ENCODE results near the gene EYA4. TPM values are rescaled to one million over a fixed set of nuclear protein-coding genes. Genes with fewer than 3 reads are reported as not detected.

Gene EYA4
- total RNA-seq, 2 experiments from 2014 or later, result not detected

- CTCF ChIA-PET, result no interaction called here
- POLR2A ChIA-PET, result no interaction called here
- Mint-ChIP-seq H3K9me3 (no peaks in the 10 kb centered on the region), H3K27ac (no peak overlapping the region), H3K36me3 (no peaks in the 10 kb centered on the region), H3K4me1 (ENCODE audit: low read depth) (peaks cover 7% of the 10 kb centered on the region), H3K4me3 (no peak overlapping the region), H3K27me3 (peaks cover 34% of the 10 kb centered on the region)
- DNase-seq, result no peak
- intact Hi-C loops (cut with micrococcal nuclease), result no loop called here
These were observed 4.3 kb downstream of the EYA4 start for GRCh38 chr6:133245422-133245903.

GRCh38 chr6:133247581-133247980, 6.4 kb downstream of the EYA4 start:
- no peak overlapping the region for H3K27ac Mint-ChIP-seq
- POLR2A ChIA-PET, result no interaction called here
- DNase-seq, result no peak
- H3K27me3 Mint-ChIP-seq, result peaks cover 21% of the 10 kb centered on the region
- intact Hi-C loops (cut with micrococcal nuclease), result no loop called here
- peaks cover 5% of the 10 kb centered on the region for H3K4me1 Mint-ChIP-seq (ENCODE audit: low read depth)
- no peaks in the 10 kb centered on the region for H3K9me3 Mint-ChIP-seq
- CTCF ChIA-PET, result no interaction called here
- no peaks in the 10 kb centered on the region for H3K36me3 Mint-ChIP-seq
- no peak overlapping the region for H3K4me3 Mint-ChIP-seq

- H3K9me3 Mint-ChIP-seq, result no peaks in the 10 kb centered on the region
- H3K27me3 Mint-ChIP-seq, result peaks cover 12% of the 10 kb centered on the region
- H3K36me3 Mint-ChIP-seq, result no peaks in the 10 kb centered on the region
- intact Hi-C loops (cut with micrococcal nuclease), result no loop called here
- H3K4me3 Mint-ChIP-seq, result no peak overlapping the region
- ChIA-PET POLR2A (no interaction called here), CTCF (no interaction called here)
- H3K4me1 Mint-ChIP-seq (ENCODE audit: low read depth), result no peaks in the 10 kb centered on the region
- H3K27ac Mint-ChIP-seq, result no peak overlapping the region
- DNase-seq, result no peak
These were observed 7.3 kb downstream of the EYA4 start for GRCh38 chr6:133248241-133249001.

- Mint-ChIP-seq H3K36me3 (no peaks in the 10 kb centered on the region), H3K27ac (no peak overlapping the region), H3K4me3 (no peak overlapping the region), H3K4me1 (ENCODE audit: low read depth) (no peaks in the 10 kb centered on the region), H3K9me3 (no peaks in the 10 kb centered on the region), H3K27me3 (peaks cover 7% of the 10 kb centered on the region)
- POLR2A ChIA-PET, result no interaction called here
- intact Hi-C loops (cut with micrococcal nuclease), result no loop called here
- no peak for DNase-seq
- CTCF ChIA-PET, result no interaction called here
These were observed 10.5 kb downstream of the EYA4 start for GRCh38 chr6:133251688-133252087.

- POLR2A ChIA-PET, result no interaction called here
These were observed 13.5 kb downstream of the EYA4 start for GRCh38 chr6:133254552-133255228.

GRCh38 chr6:133257545-133258105, 16.5 kb downstream of the EYA4 start:
- Mint-ChIP-seq H3K36me3 (no peaks in the 10 kb centered on the region), H3K4me3 (no peak overlapping the region), H3K4me1 (ENCODE audit: low read depth) (no peaks in the 10 kb centered on the region), H3K9me3 (no peaks in the 10 kb centered on the region), H3K27ac (no peak overlapping the region), H3K27me3 (no peaks in the 10 kb centered on the region)
- ChIA-PET POLR2A (no interaction called here), CTCF (no interaction called here)
- DNase-seq, result no peak
- intact Hi-C loops (cut with micrococcal nuclease), result no loop called here

More at GRCh38 chr6:133254552-133255228, 13.5 kb downstream of the EYA4 start:
- intact Hi-C loops (cut with micrococcal nuclease), result no loop called here
- no peaks in the 10 kb centered on the region for H3K9me3 Mint-ChIP-seq
- H3K36me3 Mint-ChIP-seq, result no peaks in the 10 kb centered on the region
- no peak overlapping the region for H3K4me3 Mint-ChIP-seq
- H3K27ac Mint-ChIP-seq, result no peak overlapping the region
- CTCF ChIA-PET, result no interaction called here
- no peak for DNase-seq
- no peaks in the 10 kb centered on the region for H3K4me1 Mint-ChIP-seq (ENCODE audit: low read depth)
- no peaks in the 10 kb centered on the region for H3K27me3 Mint-ChIP-seq

- no peak overlapping the region for H3K27ac Mint-ChIP-seq
- no peaks in the 10 kb centered on the region for H3K9me3 Mint-ChIP-seq
- DNase-seq, result no peak
- ChIA-PET CTCF (no interaction called here), POLR2A (no interaction called here)
- H3K36me3 Mint-ChIP-seq, result no peaks in the 10 kb centered on the region
- H3K27me3 Mint-ChIP-seq, result no peaks in the 10 kb centered on the region
- no peaks in the 10 kb centered on the region for H3K4me1 Mint-ChIP-seq (ENCODE audit: low read depth)
- H3K4me3 Mint-ChIP-seq, result no peak overlapping the region
- intact Hi-C loops (cut with micrococcal nuclease), result no loop called here
These were observed 18.4 kb downstream of the EYA4 start for GRCh38 chr6:133259561-133259960.

- Mint-ChIP-seq H3K27me3 (no peaks in the 10 kb centered on the region), H3K9me3 (no peaks in the 10 kb centered on the region), H3K27ac (no peak overlapping the region), H3K36me3 (no peaks in the 10 kb centered on the region), H3K4me1 (ENCODE audit: low read depth) (no peaks in the 10 kb centered on the region), H3K4me3 (no peak overlapping the region)
- ChIA-PET POLR2A (no interaction called here), CTCF (no interaction called here)
- no peak for DNase-seq
- intact Hi-C loops (cut with micrococcal nuclease), result no loop called here
These were observed 21.6 kb downstream of the EYA4 start for GRCh38 chr6:133262804-133263203.

GRCh38 chr6:133265066-133265465, 23.9 kb downstream of the EYA4 start:
- Mint-ChIP-seq H3K27me3 (no peaks in the 10 kb centered on the region), H3K4me3 (no peak overlapping the region), H3K36me3 (no peaks in the 10 kb centered on the region), H3K9me3 (no peaks in the 10 kb centered on the region), H3K4me1 (ENCODE audit: low read depth) (no peaks in the 10 kb centered on the region), H3K27ac (no peak overlapping the region)
- intact Hi-C loops (cut with micrococcal nuclease), result no loop called here
- CTCF ChIA-PET, result no interaction called here
- POLR2A ChIA-PET, result no interaction called here
- DNase-seq, result no peak

GRCh38 chr6:133266186-133266585, 25.0 kb downstream of the EYA4 start:
- POLR2A ChIA-PET, result no interaction called here
- Mint-ChIP-seq H3K36me3 (no peaks in the 10 kb centered on the region), H3K4me3 (no peak overlapping the region), H3K27me3 (no peaks in the 10 kb centered on the region), H3K27ac (no peak overlapping the region), H3K9me3 (no peaks in the 10 kb centered on the region), H3K4me1 (ENCODE audit: low read depth) (no peaks in the 10 kb centered on the region)
- intact Hi-C loops (cut with micrococcal nuclease), result no loop called here
- CTCF ChIA-PET, result no interaction called here
- no peak for DNase-seq

- ChIA-PET POLR2A (no interaction called here), CTCF (no interaction called here)
- Mint-ChIP-seq H3K4me3 (no peak overlapping the region), H3K36me3 (no peaks in the 10 kb centered on the region), H3K9me3 (no peaks in the 10 kb centered on the region), H3K27me3 (no peaks in the 10 kb centered on the region), H3K4me1 (ENCODE audit: low read depth) (no peaks in the 10 kb centered on the region), H3K27ac (no peak overlapping the region)
- DNase-seq, result no peak
- intact Hi-C loops (cut with micrococcal nuclease), result no loop called here
These were observed 27.5 kb downstream of the EYA4 start for GRCh38 chr6:133268621-133269020.

- Mint-ChIP-seq H3K4me3 (no peak overlapping the region), H3K27me3 (no peaks in the 10 kb centered on the region), H3K9me3 (no peaks in the 10 kb centered on the region), H3K4me1 (ENCODE audit: low read depth) (no peaks in the 10 kb centered on the region), H3K27ac (no peak overlapping the region), H3K36me3 (no peaks in the 10 kb centered on the region)
- intact Hi-C loops (cut with micrococcal nuclease), result no loop called here
- no peak for DNase-seq
- ChIA-PET CTCF (no interaction called here), POLR2A (no interaction called here)
These were observed 33.7 kb downstream of the EYA4 start for GRCh38 chr6:133274813-133275212.

- CTCF ChIA-PET, result no interaction called here
- no peak for DNase-seq
- Mint-ChIP-seq H3K4me3 (no peak overlapping the region), H3K4me1 (ENCODE audit: low read depth) (no peaks in the 10 kb centered on the region), H3K9me3 (no peaks in the 10 kb centered on the region), H3K36me3 (no peaks in the 10 kb centered on the region), H3K27me3 (no peaks in the 10 kb centered on the region), H3K27ac (no peak overlapping the region)
- POLR2A ChIA-PET, result no interaction called here
- intact Hi-C loops (cut with micrococcal nuclease), result no loop called here
These were observed 34.1 kb downstream of the EYA4 start for GRCh38 chr6:133275213-133275612.
